Measurements from ENCODE around the gene GAS2L3. TPM values are rescaled to one million over a fixed set of nuclear protein-coding genes. Genes with fewer than 3 reads are reported as not detected.

Gene GAS2L3
- total and polyA plus RNA-seq, 2 of the 13 experiments (the other 11 are each of a cell fraction or from before 2014, with no cell fraction given), result 7.0 to 20.8 TPM

DNA sequence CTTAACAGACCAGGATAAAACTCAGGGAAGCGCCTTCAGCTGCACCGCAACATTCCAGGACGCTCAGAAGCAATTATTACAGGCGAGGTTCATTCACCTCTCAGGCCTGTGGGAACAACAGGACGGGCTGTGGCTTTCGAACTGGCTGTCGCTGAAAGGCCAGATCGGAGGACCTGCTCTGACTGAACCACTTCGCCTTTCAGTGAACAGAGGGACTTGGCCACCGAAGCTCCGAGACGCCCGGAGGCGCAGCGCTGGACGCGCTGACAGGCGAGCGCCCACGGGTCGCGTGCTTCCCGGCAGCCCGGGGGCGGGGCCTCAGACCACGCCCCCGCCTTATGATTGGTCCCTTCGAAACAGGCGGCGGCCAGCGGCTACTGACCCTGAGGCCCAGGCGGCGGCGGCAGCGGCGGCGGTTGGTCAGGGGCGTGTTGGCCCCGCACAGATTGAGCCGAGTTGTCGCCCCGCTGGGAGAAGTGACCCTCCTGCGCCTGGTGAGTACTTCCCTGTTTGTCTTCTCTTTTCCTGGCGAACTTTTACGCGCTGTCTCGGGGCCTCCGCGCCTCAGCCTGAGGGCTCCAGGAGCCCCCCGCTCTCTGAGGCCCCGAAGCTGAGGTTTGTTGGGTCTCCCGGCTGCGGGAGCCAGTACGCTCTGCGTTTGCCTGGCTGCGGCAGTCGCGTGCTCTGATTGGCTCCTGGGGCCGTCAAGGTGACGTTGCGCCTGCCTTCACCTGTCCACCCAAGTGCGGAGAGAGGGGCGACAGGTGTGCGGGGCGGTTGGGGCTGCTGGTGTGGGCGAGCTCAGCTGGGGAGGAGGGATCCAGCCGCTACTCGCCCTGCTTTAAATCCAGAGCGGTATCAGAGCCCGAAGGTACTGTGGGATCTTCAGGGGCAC lies at the start of gene GAS2L3 (continued):
- TF ChIP-seq, protein P1, sequence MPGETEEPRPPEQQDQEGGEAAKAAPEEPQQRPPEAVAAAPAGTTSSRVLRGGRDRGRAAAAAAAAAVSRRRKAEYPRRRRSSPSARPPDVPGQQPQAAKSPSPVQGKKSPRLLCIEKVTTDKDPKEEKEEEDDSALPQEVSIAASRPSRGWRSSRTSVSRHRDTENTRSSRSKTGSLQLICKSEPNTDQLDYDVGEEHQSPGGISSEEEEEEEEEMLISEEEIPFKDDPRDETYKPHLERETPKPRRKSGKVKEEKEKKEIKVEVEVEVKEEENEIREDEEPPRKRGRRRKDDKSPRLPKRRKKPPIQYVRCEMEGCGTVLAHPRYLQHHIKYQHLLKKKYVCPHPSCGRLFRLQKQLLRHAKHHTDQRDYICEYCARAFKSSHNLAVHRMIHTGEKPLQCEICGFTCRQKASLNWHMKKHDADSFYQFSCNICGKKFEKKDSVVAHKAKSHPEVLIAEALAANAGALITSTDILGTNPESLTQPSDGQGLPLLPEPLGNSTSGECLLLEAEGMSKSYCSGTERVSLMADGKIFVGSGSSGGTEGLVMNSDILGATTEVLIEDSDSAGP (CRISPR knock-in tag; IDR thresholded peaks at IDR 0.05; ENCODE audit: borderline replicate concordance), result peak; percentile 65; the same call in 1 of the 2 replicates
- TF ChIP-seq RFXANK (CRISPR knock-in tag; IDR thresholded peaks at IDR 0.05), result peak; percentile 45; the same call in 1 of the 2 replicates
- no peak for TF ChIP-seq ZNF121 (CRISPR knock-in tag; IDR thresholded peaks at IDR 0.05)
- TF ChIP-seq ZNF850 (CRISPR knock-in tag; conservative IDR thresholded peaks at IDR 0.05), result no peak
- TF ChIP-seq ETV6 (CRISPR knock-in tag; conservative IDR thresholded peaks at IDR 0.05), result no peak
- no peak for TF ChIP-seq SKI (IDR thresholded peaks at IDR 0.05; ENCODE audit: partially characterized antibody)
- TF ChIP-seq ZNF34 (CRISPR knock-in tag; IDR thresholded peaks at IDR 0.05; ENCODE audit: borderline replicate concordance), result peak; percentile 80; the same call in 1 of the 2 replicates
- no peak for TF ChIP-seq HNRNPL (IDR thresholded peaks at IDR 0.05; ENCODE audit: low read depth, low read length)
- peak; percentile 53 for TF ChIP-seq CBFB (CRISPR knock-in tag; IDR thresholded peaks at IDR 0.05)
- peak; percentile 49; the same call in 1 of the 2 replicates for TF ChIP-seq REPIN1 (CRISPR knock-in tag; IDR thresholded peaks at IDR 0.05; ENCODE audit: borderline replicate concordance, low read depth)
- TF ChIP-seq ARNTL (CRISPR knock-in tag; IDR thresholded peaks at IDR 0.05), result peak; percentile 87
- TF ChIP-seq ARID2 (CRISPR knock-in tag; IDR thresholded peaks at IDR 0.05; ENCODE audit: borderline replicate concordance), result peak; percentile 97
- peak; percentile 63 for TF ChIP-seq KAT8 (CRISPR knock-in tag; IDR thresholded peaks at IDR 0.05)
- TF ChIP-seq, protein P2, sequence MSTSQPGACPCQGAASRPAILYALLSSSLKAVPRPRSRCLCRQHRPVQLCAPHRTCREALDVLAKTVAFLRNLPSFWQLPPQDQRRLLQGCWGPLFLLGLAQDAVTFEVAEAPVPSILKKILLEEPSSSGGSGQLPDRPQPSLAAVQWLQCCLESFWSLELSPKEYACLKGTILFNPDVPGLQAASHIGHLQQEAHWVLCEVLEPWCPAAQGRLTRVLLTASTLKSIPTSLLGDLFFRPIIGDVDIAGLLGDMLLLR (CRISPR knock-in tag; IDR thresholded peaks at IDR 0.05), result peak; percentile 87; the same call in 1 of the 2 replicates
- TF ChIP-seq MBNL3 (CRISPR knock-in tag; conservative IDR thresholded peaks at IDR 0.05), result no peak
- no peak for TF ChIP-seq ZFP62 (CRISPR knock-in tag; IDR thresholded peaks at IDR 0.05)
- TF ChIP-seq TARDBP (CRISPR knock-in tag; IDR thresholded peaks at IDR 0.05), result no peak
- peak; percentile 77; the same call in 1 of the 2 replicates for TF ChIP-seq E2F1 (CRISPR knock-in tag; IDR thresholded peaks at IDR 0.05)
- no peak for TF ChIP-seq TCF12 (IDR thresholded peaks at IDR 0.05)
- TF ChIP-seq TCF12 (CRISPR knock-in tag; IDR thresholded peaks at IDR 0.05), result peak; percentile 50; the same call in 1 of the 2 replicates
- 0 out of 2 replicates have a peak, but pooled peaks have one; percentile 73 for TF ChIP-seq SMYD3 (CRISPR knock-in tag; IDR thresholded peaks at IDR 0.05)
- TF ChIP-seq ZMYM2 (CRISPR knock-in tag; IDR thresholded peaks at IDR 0.05), result peak; percentile 59; the same call in 1 of the 2 replicates
- TF ChIP-seq, protein P3, sequence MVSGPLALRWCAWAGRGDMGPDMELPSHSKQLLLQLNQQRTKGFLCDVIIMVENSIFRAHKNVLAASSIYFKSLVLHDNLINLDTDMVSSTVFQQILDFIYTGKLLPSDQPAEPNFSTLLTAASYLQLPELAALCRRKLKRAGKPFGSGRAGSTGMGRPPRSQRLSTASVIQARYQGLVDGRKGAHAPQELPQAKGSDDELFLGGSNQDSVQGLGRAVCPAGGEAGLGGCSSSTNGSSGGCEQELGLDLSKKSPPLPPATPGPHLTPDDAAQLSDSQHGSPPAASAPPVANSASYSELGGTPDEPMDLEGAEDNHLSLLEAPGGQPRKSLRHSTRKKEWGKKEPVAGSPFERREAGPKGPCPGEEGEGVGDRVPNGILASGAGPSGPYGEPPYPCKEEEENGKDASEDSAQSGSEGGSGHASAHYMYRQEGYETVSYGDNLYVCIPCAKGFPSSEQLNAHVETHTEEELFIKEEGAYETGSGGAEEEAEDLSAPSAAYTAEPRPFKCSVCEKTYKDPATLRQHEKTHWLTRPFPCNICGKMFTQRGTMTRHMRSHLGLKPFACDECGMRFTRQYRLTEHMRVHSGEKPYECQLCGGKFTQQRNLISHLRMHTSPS (CRISPR knock-in tag; IDR thresholded peaks at IDR 0.05; ENCODE audit: low read depth), result 0 out of 2 replicates have a peak, but pooled peaks have one; percentile 20
- 0 out of 2 replicates have a peak, but pooled peaks have one; percentile 31 for TF ChIP-seq KLF9 (CRISPR knock-in tag; IDR thresholded peaks at IDR 0.05; ENCODE audit: low read depth)
- peak; percentile 85 for TF ChIP-seq ZNF619 (CRISPR knock-in tag; IDR thresholded peaks at IDR 0.05)
- 0 out of 2 replicates have a peak, but pooled peaks have one; percentile 65 for TF ChIP-seq WIZ (CRISPR knock-in tag; IDR thresholded peaks at IDR 0.05)
